Measurements from ENCODE around the gene AKAP6. TPM values are rescaled to one million over a fixed set of nuclear protein-coding genes. Genes with fewer than 3 reads are reported as not detected.

Gene AKAP6
- total RNA-seq, 1 donor from 2014 or later, result 8.5 TPM

- H3K9me3 Mint-ChIP-seq, result no peaks in the 10 kb centered on the region
- no peak overlapping the region for H3K4me3 Mint-ChIP-seq
- H3K27me3 Mint-ChIP-seq (ENCODE audit: low read depth), result no peaks in the 10 kb centered on the region
- TF ChIP-seq CTCF (IDR thresholded peaks at IDR 0.05; ENCODE audit: unreplicated experiment), result no peak
- H3K4me1 Mint-ChIP-seq, result peaks cover 4% of the 10 kb centered on the region
- no peaks in the 10 kb centered on the region for H3K36me3 Mint-ChIP-seq
- no peak for DNase-seq (ENCODE audit: low spot score in 2 of 2, unreplicated experiment in 2 of 2)
- H3K27ac Mint-ChIP-seq, result no peak overlapping the region
These were observed 306.1 kb downstream of the AKAP6 start for GRCh38 chr14:32635061-32635719.

- no peak for DNase-seq (ENCODE audit: low spot score in 2 of 2, unreplicated experiment in 2 of 2)
These were observed 308.5 kb downstream of the AKAP6 start for GRCh38 chr14:32637582-32637981.

GRCh38 chr14:32639208-32639607 is 310.1 kb downstream of the AKAP6 start:
- Mint-ChIP-seq H3K4me3 (no peak overlapping the region), H3K4me1 (peaks cover 10% of the 10 kb centered on the region), H3K36me3 (no peaks in the 10 kb centered on the region), H3K27me3 (ENCODE audit: low read depth) (no peaks in the 10 kb centered on the region), H3K9me3 (no peaks in the 10 kb centered on the region), H3K27ac (no peak overlapping the region)
- DNase-seq (ENCODE audit: low spot score in 2 of 2, unreplicated experiment in 2 of 2), result no peak
- TF ChIP-seq CTCF (IDR thresholded peaks at IDR 0.05; ENCODE audit: unreplicated experiment), result no peak

More at GRCh38 chr14:32637582-32637981, 308.5 kb downstream of the AKAP6 start:
- no peak overlapping the region for H3K4me3 Mint-ChIP-seq
- H3K27ac Mint-ChIP-seq, result no peak overlapping the region
- no peak for TF ChIP-seq CTCF (IDR thresholded peaks at IDR 0.05; ENCODE audit: unreplicated experiment)
- H3K4me1 Mint-ChIP-seq, result peaks cover 10% of the 10 kb centered on the region
- H3K36me3 Mint-ChIP-seq, result no peaks in the 10 kb centered on the region
- no peaks in the 10 kb centered on the region for H3K27me3 Mint-ChIP-seq (ENCODE audit: low read depth)
- no peaks in the 10 kb centered on the region for H3K9me3 Mint-ChIP-seq

- Mint-ChIP-seq H3K36me3 (no peaks in the 10 kb centered on the region), H3K9me3 (no peaks in the 10 kb centered on the region), H3K27me3 (ENCODE audit: low read depth) (no peaks in the 10 kb centered on the region), H3K27ac (no peak overlapping the region), H3K4me3 (no peak overlapping the region), H3K4me1 (peaks cover 6% of the 10 kb centered on the region)
- no peak for DNase-seq (ENCODE audit: low spot score in 2 of 2, unreplicated experiment in 2 of 2)
- no peak for TF ChIP-seq CTCF (IDR thresholded peaks at IDR 0.05; ENCODE audit: unreplicated experiment)
These were observed 316.5 kb downstream of the AKAP6 start for GRCh38 chr14:32645551-32645950.

- TF ChIP-seq CTCF (IDR thresholded peaks at IDR 0.05; ENCODE audit: unreplicated experiment), result no peak
- no peak for DNase-seq (ENCODE audit: low spot score in 2 of 2, unreplicated experiment in 2 of 2)
- Mint-ChIP-seq H3K9me3 (no peaks in the 10 kb centered on the region), H3K4me3 (no peak overlapping the region), H3K27ac (no peak overlapping the region), H3K4me1 (no peaks in the 10 kb centered on the region), H3K36me3 (no peaks in the 10 kb centered on the region), H3K27me3 (ENCODE audit: low read depth) (no peaks in the 10 kb centered on the region)
These were observed 319.3 kb downstream of the AKAP6 start for GRCh38 chr14:32648434-32648833.

Data from mesothelial cell of epicardium (in vitro differentiated cells).